ENCODE measurements around the gene WTIP. TPM values are rescaled to one million over a fixed set of nuclear protein-coding genes. Genes with fewer than 3 reads are reported as not detected.

WTIP gene
- total and polyA plus RNA-seq, 2 of the 13 experiments (the other 11 are each of a cell fraction or from before 2014, with no cell fraction given), result 15.0 to 18.1 TPM

GRCh38 chr19:34487651-34488051 lies 6.1 kb downstream of the WTIP start:
- Histone ChIP-seq H3K9ac (ENCODE audit: insufficient read depth, low read depth, low read length) (no peak overlapping the region), H3K4me3 (replicated peaks in 1 of 3; ENCODE audit: insufficient read depth in 1 of 3, low read depth in 2 of 3, low read length in 3 of 3) (no peak overlapping the region), H2AFZ (ENCODE audit: low read length) (no peak overlapping the region), H3K27ac (ENCODE audit: extremely low read length, insufficient read depth, low read length) (no peak overlapping the region), H4K20me1 (ENCODE audit: insufficient read depth, low read length) (0 out of 2 replicates have a peak, but pooled peaks cover 2% of the 10 kb centered on the region), H3K4me1 (ENCODE audit: insufficient read depth, low read length) (peaks cover 17% of the 10 kb centered on the region), H3K79me2 (ENCODE audit: insufficient read depth, low read length) (peaks cover under 1% of the 10 kb centered on the region), H3K27me3 (ENCODE audit: control insufficient read depth in 1 of 2, insufficient read depth in 2 of 2, low read length in 2 of 2) (no peaks in the 10 kb centered on the region), H3K4me2 (ENCODE audit: low read depth, low read length) (no peak overlapping the region), H3K36me3 (replicated peaks in 1 of 2; ENCODE audit: control insufficient read depth in 1 of 2, insufficient read depth in 2 of 2, low read length in 2 of 2) (peaks cover 0 to 3% of the 10 kb centered on the region in 2 experiments; a peak in 3 of 5 replicates), H3K9me3 (ENCODE audit: low read length) (no peaks in the 10 kb centered on the region)
- intact Hi-C loops (cut with micrococcal nuclease; ENCODE audit: unreplicated experiment) (loop anchor here (2.0 kb wide), 1 partner anchor 75 kb away; no protein-coding TSS in a partner anchor), in situ Hi-C loops (cut with HindIII; ENCODE audit: extremely low pct_ligation_motif_present, low pct_unique_long_range_greater_than_20kb) (no loop called here)
- DNase-seq (ENCODE audit: low spot score), result no peak
- BruUV-seq (replicated peaks), result no TSS peak
- POLR2A ChIA-PET, result no interaction called here
- no peak for FAIRE-seq
- CTCF ChIA-PET (ENCODE audit: low intra/inter-chr PET ratio, low total read pairs), result no interaction called here
- 95% methylated on average over 4 of the region's 7 CpGs for WGBS (ENCODE audit: low lambda C conversion rate)
- no peak for ATAC-seq
- TF ChIP-seq ZNF207 (IDR thresholded peaks at IDR 0.05; ENCODE audit: borderline replicate concordance) (no peak), ZNF496 (CRISPR knock-in tag; IDR thresholded peaks at IDR 0.05; ENCODE audit: insufficient replicate concordance) (no peak), ATF4 (CRISPR knock-in tag; IDR thresholded peaks at IDR 0.05) (no peak), ZNF652 (CRISPR knock-in tag; IDR thresholded peaks at IDR 0.05; ENCODE audit: borderline replicate concordance, low read depth) (no peak), TFE3 (CRISPR knock-in tag; IDR thresholded peaks at IDR 0.05) (no peak), SIN3B (IDR thresholded peaks at IDR 0.05; ENCODE audit: low read length) (no peak), ZFP36L2 (CRISPR knock-in tag; IDR thresholded peaks at IDR 0.05) (no peak), ZNF678 (CRISPR knock-in tag; IDR thresholded peaks at IDR 0.05) (no peak), SRSF9 (IDR thresholded peaks at IDR 0.05; ENCODE audit: borderline replicate concordance, insufficient read depth, low read depth, low read length, poor library complexity, severe bottlenecking) (no peak), HMGXB4 (CRISPR knock-in tag; IDR thresholded peaks at IDR 0.05; ENCODE audit: borderline replicate concordance in 1 of 2, low read depth in 1 of 2) (no peak), ZNF280D (CRISPR knock-in tag; IDR thresholded peaks at IDR 0.05) (no peak), REXO4 (CRISPR knock-in tag; IDR thresholded peaks at IDR 0.05; ENCODE audit: borderline replicate concordance) (no peak), XBP1 (CRISPR knock-in tag; IDR thresholded peaks at IDR 0.05) (no peak), NCOR1 (IDR thresholded peaks at IDR 0.05; ENCODE audit: borderline replicate concordance, low read length) (no peak), SP5 (CRISPR knock-in tag; IDR thresholded peaks at IDR 0.05; ENCODE audit: borderline replicate concordance, low read depth) (no peak), NR2F2 (IDR thresholded peaks at IDR 0.05; ENCODE audit: borderline replicate concordance, low read depth) (no peak)
